ENCODE data around the gene AK6.

The AK6 gene

GRCh38 chr5:69331528-69332445 is 37.5 kb downstream of the AK6 start:
- TF ChIP-seq POLR2AphosphoS5 (IDR thresholded peaks at IDR 0.05; ENCODE audit: low read depth, low read length) (no peak), TAF1 (IDR thresholded peaks at IDR 0.05; ENCODE audit: borderline replicate concordance, low read depth, low read length) (no peak), POLR2A (IDR thresholded peaks at IDR 0.05; ENCODE audit: low read depth, low read length) (no peak)
- DNase-seq (ENCODE audit: insufficient read length) = no peak
- no peak for FAIRE-seq

- TF ChIP-seq POLR2A (IDR thresholded peaks at IDR 0.05; ENCODE audit: low read depth, low read length) (no peak), TAF1 (IDR thresholded peaks at IDR 0.05; ENCODE audit: borderline replicate concordance, low read depth, low read length) (no peak), POLR2AphosphoS5 (IDR thresholded peaks at IDR 0.05; ENCODE audit: low read depth, low read length) (no peak)
- DNase-seq (ENCODE audit: insufficient read length) = no peak
- no peak for FAIRE-seq
Measured at GRCh38 chr5:69329905-69330489, 39.3 kb downstream of the AK6 start.

GRCh38 chr5:69326365-69326764 is 43.0 kb downstream of the AK6 start:
- DNase-seq (ENCODE audit: insufficient read length) (no peak), FAIRE-seq (no peak)
- no peak for TF ChIP-seq TAF1 (IDR thresholded peaks at IDR 0.05; ENCODE audit: borderline replicate concordance, low read depth, low read length)
- no peak for TF ChIP-seq POLR2AphosphoS5 (IDR thresholded peaks at IDR 0.05; ENCODE audit: low read depth, low read length)
- no peak for TF ChIP-seq POLR2A (IDR thresholded peaks at IDR 0.05; ENCODE audit: low read depth, low read length)

- no peak for FAIRE-seq
- DNase-seq (ENCODE audit: insufficient read length) = no peak
- TF ChIP-seq POLR2A (IDR thresholded peaks at IDR 0.05; ENCODE audit: low read depth, low read length) = no peak
- no peak for TF ChIP-seq TAF1 (IDR thresholded peaks at IDR 0.05; ENCODE audit: borderline replicate concordance, low read depth, low read length)
- no peak for TF ChIP-seq POLR2AphosphoS5 (IDR thresholded peaks at IDR 0.05; ENCODE audit: low read depth, low read length)
Measured at GRCh38 chr5:69317391-69317790, 51.9 kb downstream of the AK6 start.

- TF ChIP-seq TAF1 (IDR thresholded peaks at IDR 0.05; ENCODE audit: borderline replicate concordance, low read depth, low read length) (no peak), POLR2AphosphoS5 (IDR thresholded peaks at IDR 0.05; ENCODE audit: low read depth, low read length) (no peak), POLR2A (IDR thresholded peaks at IDR 0.05; ENCODE audit: low read depth, low read length) (no peak)
- no peak for DNase-seq (ENCODE audit: insufficient read length)
- FAIRE-seq = no peak
Measured at GRCh38 chr5:69315972-69316371, 53.3 kb downstream of the AK6 start.

GRCh38 chr5:69313428-69313827 is 55.9 kb downstream of the AK6 start:
- no peak for FAIRE-seq
- TF ChIP-seq POLR2A (IDR thresholded peaks at IDR 0.05; ENCODE audit: low read depth, low read length) = no peak
- no peak for TF ChIP-seq TAF1 (IDR thresholded peaks at IDR 0.05; ENCODE audit: borderline replicate concordance, low read depth, low read length)
- TF ChIP-seq POLR2AphosphoS5 (IDR thresholded peaks at IDR 0.05; ENCODE audit: low read depth, low read length) = no peak
- DNase-seq (ENCODE audit: insufficient read length) = no peak

GRCh38 chr5:69312459-69313160 is 56.7 kb downstream of the AK6 start:
- no peak for TF ChIP-seq TAF1 (IDR thresholded peaks at IDR 0.05; ENCODE audit: borderline replicate concordance, low read depth, low read length)
- TF ChIP-seq POLR2AphosphoS5 (IDR thresholded peaks at IDR 0.05; ENCODE audit: low read depth, low read length) = no peak
- TF ChIP-seq POLR2A (IDR thresholded peaks at IDR 0.05; ENCODE audit: low read depth, low read length) = no peak
- DNase-seq (ENCODE audit: insufficient read length) (no peak), FAIRE-seq (no peak)

GRCh38 chr5:69309380-69309779 is 59.9 kb downstream of the AK6 start:
- TF ChIP-seq TAF1 (IDR thresholded peaks at IDR 0.05; ENCODE audit: borderline replicate concordance, low read depth, low read length) = no peak
- FAIRE-seq (no peak), DNase-seq (ENCODE audit: insufficient read length) (no peak)

GRCh38 chr5:69308046-69308553 is 61.2 kb downstream of the AK6 start:
- DNase-seq (ENCODE audit: insufficient read length) = no peak
- no peak for FAIRE-seq
- TF ChIP-seq POLR2AphosphoS5 (IDR thresholded peaks at IDR 0.05; ENCODE audit: low read depth, low read length) (no peak), TAF1 (IDR thresholded peaks at IDR 0.05; ENCODE audit: borderline replicate concordance, low read depth, low read length) (no peak), POLR2A (IDR thresholded peaks at IDR 0.05; ENCODE audit: low read depth, low read length) (no peak)

- TF ChIP-seq POLR2AphosphoS5 (IDR thresholded peaks at IDR 0.05; ENCODE audit: low read depth, low read length) (no peak), POLR2A (IDR thresholded peaks at IDR 0.05; ENCODE audit: low read depth, low read length) (no peak), TAF1 (IDR thresholded peaks at IDR 0.05; ENCODE audit: borderline replicate concordance, low read depth, low read length) (no peak)
- DNase-seq (ENCODE audit: insufficient read length) (no peak), FAIRE-seq (no peak)
Measured at GRCh38 chr5:69305512-69305911, 63.8 kb downstream of the AK6 start.
